Vagina (tissue), 2 donors: Measurements from ENCODE around the gene APBA1.

Experiments used
- CTCF ChIP-seq, 3 experiments: fragments of 450-650 bp in 2 of 3; fragments of 200-600 bp in 1 of 3; sonication (generic) in 1 of 3; IDR thresholded peaks; one replicate each; pipeline ENCODE4 v1.5.1; 2017 to 2019; ENCODE audit warnings: antibody characterized with exemption in 3 of 3, mild to moderate bottlenecking in 2 of 3, moderate library complexity in 2 of 3
- POLR2A ChIP-seq, 2 donors: fragments of 450-650 bp; IDR thresholded peaks; one replicate each; pipeline ENCODE4 v1.6.1; 2017; ENCODE audit warnings: antibody characterized with exemption in 2 of 2, mild to moderate bottlenecking in 2 of 2, moderate library complexity in 2 of 2
- POLR2AphosphoS5 ChIP-seq, 2 donors: sonication (generic); formaldehyde crosslinking; IDR thresholded peaks; one replicate each; pipeline ENCODE4 v1.9.0; 2017; ENCODE audit warnings: antibody characterized with exemption in 2 of 2, mild to moderate bottlenecking in 2 of 2, low read depth in 1 of 2; ENCODE audit not compliant: insufficient read depth in 1 of 2

DNA sequence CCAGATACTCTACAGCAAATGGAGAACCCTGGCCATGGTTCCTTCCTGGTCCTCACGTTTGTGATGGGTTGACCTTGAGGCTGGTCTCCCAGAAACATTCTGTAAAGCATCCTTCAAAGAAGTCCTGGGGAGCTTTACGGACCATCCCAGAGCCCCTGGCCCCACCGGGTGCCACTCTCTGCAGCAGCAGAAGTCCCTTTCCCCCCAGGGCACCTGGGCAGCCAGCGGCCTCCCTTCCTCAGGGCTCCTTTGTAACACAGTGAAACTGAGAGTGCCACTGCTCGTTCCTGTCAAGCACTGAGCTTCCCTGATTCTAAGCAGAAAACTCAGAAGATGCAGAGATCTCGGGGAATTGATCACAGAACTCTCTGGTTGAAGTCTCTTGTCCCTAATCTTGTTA is 242.9 kb downstream of the APBA1 start:
- TF ChIP-seq CTCF (IDR thresholded peaks at IDR 0.05) (no peak), POLR2A (IDR thresholded peaks at IDR 0.05) (no peak), POLR2AphosphoS5 (IDR thresholded peaks at IDR 0.05; ENCODE audit: insufficient read depth in 1 of 2, low read depth in 1 of 2) (no peak)
